A549 (cell line): ENCODE results near the gene SH3RF2. TPM values are rescaled to one million over a fixed set of nuclear protein-coding genes. Genes with fewer than 3 reads are reported as not detected.
A peak's percentile ranks its signal among the peaks of the same experiment; 100 is the strongest.

Source experiments
- ATAC-seq, 2 experiments: fragments of 200-7000 bp in 1 of 2; fragments of >200 bp in 1 of 2; cut with Nextera tagmentation in 1 of 2; cut with Tn5 transposase in 1 of 2; 3 replicates each; pipeline versions ENCODE4 v1.8.0 to v1.9.1; 2018 to 2020; ENCODE audit warnings: mild to moderate bottlenecking in 1 of 2, moderate library complexity in 1 of 2
- CTCF ChIA-PET: fragments of 300-600 bp; sonication (Branson Sonifier 250); formaldehyde crosslinking; extraction: SDS; loops from one replicate; lab custom pipeline; 2021; ENCODE audit warnings: antibody characterized with exemption, inconsistent platforms; lab: Yijun Ruan, JAX
- POLR2A ChIA-PET: fragments of 350-600 bp; formaldehyde crosslinking; extraction: SDS; loops from one replicate; lab custom pipeline; 2021; ENCODE audit warnings: antibody characterized with exemption, inconsistent platforms; lab: Yijun Ruan, JAX
- DNase-seq, 2 experiments: peaks; one replicate each; pipeline versions ENCODE4 v3.0.0 to v3.0.0-alpha.2; 2011 to 2016; ENCODE audit warnings: low read depth in 1 of 2, low spot score in 1 of 2
- FAIRE-seq: peaks from 2 replicates; lab custom pipeline; 2011; peaks lifted over from hg19 to GRCh38; lab: Jason Lieb, UNC
- H3K27ac ChIP-seq, 2 experiments: fragments of >200 bp; sonication (Bioruptor Twin); formaldehyde crosslinking; 3 replicates each; pipeline ENCODE4 v1.5.1; 2016 to 2017
- H3K4me1 ChIP-seq: fragments of >200 bp; sonication (Bioruptor Twin); formaldehyde crosslinking; 3 replicates; pipeline ENCODE4 v1.6.1; 2016
- H3K4me2 ChIP-seq: fragments of >200 bp; sonication (Bioruptor Twin); formaldehyde crosslinking; 3 replicates; pipeline ENCODE4 v1.6.1; 2016
- H3K4me3 ChIP-seq: fragments of >200 bp; sonication (Bioruptor Twin); formaldehyde crosslinking; 3 replicates; pipeline ENCODE4 v1.5.1; 2016
- H3K9me3 ChIP-seq: fragments of >200 bp; sonication (Bioruptor Twin); formaldehyde crosslinking; 3 replicates; pipeline ENCODE4 v1.6.1; 2016
- ATOH8 ChIP-seq: fragments of 250-450 bp; sonication (Bioruptor Pico); IDR thresholded peaks from 2 replicates; pipeline ENCODE4 v1.5.0; 2020; ENCODE audit warnings: low read depth, mild to moderate bottlenecking, moderate library complexity
- BHLHE40 ChIP-seq: IDR thresholded peaks from 2 replicates; pipeline ENCODE4 v1.6.1; 2012; ENCODE audit warnings: low read depth, low read length, inconsistent platforms
- CBX2 ChIP-seq: fragments of 200-600 bp; sonication (generic); IDR thresholded peaks from 2 replicates; pipeline ENCODE4 v1.6.1; 2016; ENCODE audit warnings: low read depth, mild to moderate bottlenecking, borderline replicate concordance
- CHD4 ChIP-seq: fragments of 200-600 bp; sonication (generic); IDR thresholded peaks from 2 replicates; pipeline ENCODE4 v1.6.1; 2016; ENCODE audit warnings: antibody characterized with exemption, mild to moderate bottlenecking, borderline replicate concordance
- E2F6 ChIP-seq: IDR thresholded peaks from 2 replicates; pipeline ENCODE4 v1.6.1; 2012; ENCODE audit warnings: low read depth, borderline replicate concordance
- EHF ChIP-seq: fragments of 250-450 bp; sonication (Bioruptor Pico); IDR thresholded peaks from 2 replicates; pipeline ENCODE4 v1.5.0; 2020; ENCODE audit warnings: mild to moderate bottlenecking
- EHMT2 ChIP-seq: fragments of 200-600 bp; sonication (generic); IDR thresholded peaks from 2 replicates; pipeline ENCODE4 v1.6.1; 2016; ENCODE audit warnings: antibody characterized with exemption, low read depth, mild to moderate bottlenecking, moderate library complexity
- ELK1 ChIP-seq: fragments of 150-350 bp; IDR thresholded peaks from 2 replicates; pipeline ENCODE4 v1.6.1; 2014; ENCODE audit warnings: low read depth, mild to moderate bottlenecking, low read length
- ESRRA ChIP-seq: fragments of 150-350 bp; IDR thresholded peaks from 2 replicates; pipeline ENCODE4 v1.6.1; 2014; ENCODE audit warnings: mild to moderate bottlenecking, low read length, borderline replicate concordance
- FOSB ChIP-seq: fragments of 250-450 bp; sonication (Bioruptor Pico); IDR thresholded peaks from 2 replicates; pipeline ENCODE4 v1.5.0; 2020; ENCODE audit warnings: mild to moderate bottlenecking, moderate library complexity
- FOXS1 ChIP-seq: fragments of 250-450 bp; sonication (Bioruptor Pico); IDR thresholded peaks from 2 replicates; pipeline ENCODE4 v1.5.0; 2020; ENCODE audit warnings: mild to moderate bottlenecking, moderate library complexity
- GATA3 ChIP-seq: IDR thresholded peaks from 2 replicates; pipeline ENCODE4 v1.6.1; 2012; ENCODE audit warnings: borderline replicate concordance
- HDAC2 ChIP-seq: fragments of 200-600 bp; sonication (generic); IDR thresholded peaks from 2 replicates; pipeline ENCODE4 v1.6.1; 2016
- HOXB13 ChIP-seq: fragments of 250-450 bp; sonication (Bioruptor Pico); IDR thresholded peaks from 2 replicates; pipeline ENCODE4 v1.5.0; 2020; ENCODE audit warnings: low read depth, mild to moderate bottlenecking, moderate library complexity
- KDM1A ChIP-seq: fragments of 200-600 bp; sonication (generic); IDR thresholded peaks from 2 replicates; pipeline ENCODE4 v1.6.1; 2016; ENCODE audit warnings: low read depth, mild to moderate bottlenecking
- MAFK ChIP-seq: fragments of 450-650 bp; IDR thresholded peaks from 2 replicates; pipeline ENCODE4 v1.6.1; 2014; ENCODE audit not compliant: partially characterized antibody
- MYC ChIP-seq: IDR thresholded peaks from 2 replicates; pipeline ENCODE4 v1.6.1; 2012; ENCODE audit warnings: mild to moderate bottlenecking, inconsistent platforms, low read length, improper control_type of control experiment, borderline replicate concordance
- RAD21 ChIP-seq, 2 experiments: fragments of >200 bp in 1 of 2; sonication (Bioruptor Twin) in 1 of 2; formaldehyde crosslinking in 1 of 2; IDR thresholded peaks in 1 of 2; conservative IDR thresholded peaks in 1 of 2; 2 replicates in 1 of 2; 3 replicates in 1 of 2; pipeline ENCODE4 v1.6.1; 2012 to 2018; ENCODE audit warnings: inconsistent platforms in 1 of 2
- RCOR1 ChIP-seq: fragments of 150-350 bp; IDR thresholded peaks from 2 replicates; pipeline ENCODE4 v1.6.1; 2014; ENCODE audit warnings: antibody characterized with exemption, low read length, low read depth
- RFX5 ChIP-seq: fragments of 450-650 bp; IDR thresholded peaks from 2 replicates; pipeline ENCODE4 v1.7.1; 2014; ENCODE audit warnings: antibody characterized with exemption, mild to moderate bottlenecking, moderate library complexity
- SMC3 ChIP-seq: fragments of >200 bp; sonication (Bioruptor Twin); formaldehyde crosslinking; IDR thresholded peaks from 3 replicates; pipeline ENCODE4 v1.6.1; 2018; ENCODE audit warnings: inconsistent platforms
- SREBF2 ChIP-seq: fragments of 450-650 bp; IDR thresholded peaks from 2 replicates; pipeline ENCODE4 v1.6.1; 2014; ENCODE audit warnings: mild to moderate bottlenecking, moderate library complexity
- TFCP2L1 ChIP-seq: fragments of 250-450 bp; sonication (Bioruptor Pico); IDR thresholded peaks from 2 replicates; pipeline ENCODE4 v1.5.0; 2021; ENCODE audit warnings: mild to moderate bottlenecking
- TP53 ChIP-seq: fragments of 250-450 bp; sonication (Bioruptor Pico); IDR thresholded peaks from 2 replicates; pipeline ENCODE4 v1.5.0; 2021; ENCODE audit warnings: mild to moderate bottlenecking, moderate library complexity
- ZFP36 ChIP-seq: fragments of 450-650 bp; IDR thresholded peaks from 2 replicates; pipeline ENCODE4 v1.6.1; 2014; ENCODE audit warnings: borderline replicate concordance; ENCODE audit not compliant: partially characterized antibody
- ZNF302 ChIP-seq: fragments of 250-450 bp; sonication (Bioruptor Pico); IDR thresholded peaks from 2 replicates; pipeline ENCODE4 v1.9.0; 2021; ENCODE audit warnings: inconsistent platforms, mild to moderate bottlenecking, moderate library complexity
- ZSCAN20 ChIP-seq: fragments of 250-450 bp; sonication (Bioruptor Pico); IDR thresholded peaks from 2 replicates; pipeline ENCODE4 v1.8.0; 2022; ENCODE audit warnings: mild to moderate bottlenecking, moderate library complexity
- WGBS: methylation state at CpG from one replicate; pipeline ENCODE4 v1.1.6; 2017; ENCODE audit errors: missing lambda C conversion rate; 5-methylcytosine and 5-hydroxymethylcytosine counted together
- polyA plus RNA-seq, 4 experiments: library from polyadenylated mRNA; depleted of rRNA in 3 of 4; stranded (reverse); fragments of >200 nt; fragmentation: RNase III in 1 of 4; extraction: RNeasy Plus Mini Kit Qiagen cat#74134 plus additional on column Dnase treatment in 1 of 4; gene quantifications; 2 replicates in 3 of 4; 3 replicates in 1 of 4; pipeline ENCODE4 v1.2.3, GENCODE V29; 2011 to 2017

The SH3RF2 gene
- polyA plus RNA-seq, 2 of the 4 experiments (the other 2 are of a cell fraction): 4.1 to 6.0 TPM

- ChIA-PET CTCF (interaction anchor here (1.1 to 1.3 kb wide), 2 partner anchors 48 to 79 kb away, joined by 3 read pairs; no protein-coding TSS in a partner anchor), POLR2A (no interaction called here)
- 90% methylated on average over 2 of the region's 2 CpGs for WGBS
- no peak for DNase-seq
- TF ChIP-seq TP53 (CRISPR knock-in tag) (no peak), SREBF2 (no peak), EHMT2 (no peak), MYC (no peak), EHF (CRISPR knock-in tag) (no peak), SMC3 (no peak), E2F6 (no peak), CHD4 (no peak), ATOH8 (CRISPR knock-in tag) (no peak), RCOR1 (no peak)
- TF ChIP-seq, all 56 proteins: peak for 0
- Histone ChIP-seq H3K4me3 (no peak overlapping the region), H3K4me2 (no peak overlapping the region), H3K9me3 (no peaks in the 10 kb centered on the region), H3K4me1 (peaks cover 26% of the 10 kb centered on the region), H3K27ac (no peak overlapping the region)
- ATAC-seq (no peak), FAIRE-seq (no peak)
These were observed 30.9 kb downstream of the SH3RF2 start for GRCh38 chr5:145967296-145967695.

GRCh38 chr5:145968970-145969713 is 32.8 kb downstream of the SH3RF2 start:
- CTCF ChIA-PET: interaction anchor here (0.6 to 1.2 kb wide), 2 partner anchors 15 to 29 kb away, joined by 3 read pairs; no protein-coding TSS in a partner anchor
- DNase-seq (no peak), ATAC-seq (no peak; a peak in 1 of 6 replicates), FAIRE-seq (no peak)
- WGBS: 70% methylated on average over 4 of the region's 4 CpGs
- no peak overlapping the region for H3K4me3 ChIP-seq
- H3K4me2 ChIP-seq: peak overlapping the region; percentile 17; the same call in 1 of the 3 replicates
- H3K4me1 ChIP-seq: peaks cover 26% of the 10 kb centered on the region
- H3K27ac ChIP-seq: no peak overlapping the region; a peak in 1 of 6 replicates
- POLR2A ChIA-PET: no interaction called here
- no peak for TF ChIP-seq EHMT2
- TF ChIP-seq GATA3: no peak
- TF ChIP-seq SMC3: no peak
- TF ChIP-seq HOXB13: no peak
- no peak for TF ChIP-seq MAFK
- no peak for TF ChIP-seq HDAC2
- TF ChIP-seq ESRRA: no peak
- no peak for TF ChIP-seq ZSCAN20 (CRISPR knock-in tag)
- TF ChIP-seq KDM1A: no peak
- TF ChIP-seq RAD21 (conservative IDR thresholded peaks at IDR 0.05 in 1 of 2, IDR thresholded peaks at IDR 0.05 in 1 of 2): no peak
- TF ChIP-seq TFCP2L1 (CRISPR knock-in tag): no peak
- TF ChIP-seq CBX2: no peak
- no peak for TF ChIP-seq CHD4
- no peak for TF ChIP-seq FOSB (CRISPR knock-in tag)
- no peak for TF ChIP-seq MYC
- no peaks in the 10 kb centered on the region for H3K9me3 ChIP-seq

- H3K4me1 ChIP-seq: peaks cover 29% of the 10 kb centered on the region
- FAIRE-seq (no peak), DNase-seq (no peak), ATAC-seq (no peak)
- H3K9me3 ChIP-seq: no peaks in the 10 kb centered on the region
- ChIA-PET CTCF (interaction anchor here (0.6 to 1.2 kb wide), 2 partner anchors 15 to 30 kb away, joined by 3 read pairs; no protein-coding TSS in a partner anchor), POLR2A (no interaction called here)
- no peak overlapping the region for H3K4me3 ChIP-seq
- H3K27ac ChIP-seq: no peak overlapping the region
- H3K4me2 ChIP-seq: no peak overlapping the region
- TF ChIP-seq BHLHE40 (no peak), RFX5 (no peak), ZSCAN20 (CRISPR knock-in tag) (no peak), TP53 (CRISPR knock-in tag) (no peak), ZNF302 (CRISPR knock-in tag) (no peak), ELK1 (no peak), FOXS1 (no peak), ZFP36 (no peak)
- 86% methylated on average over 2 of the region's 2 CpGs for WGBS
These were observed 33.3 kb downstream of the SH3RF2 start for GRCh38 chr5:145969714-145970092.
